IPS DF 19.7 (cell line): ENCODE measurements around the gene TMEM141.

Experiments used
- DNase-seq: peaks from one replicate; pipeline ENCODE4 v3.0.0-alpha.2; 2013; ENCODE audit warnings: low read depth, low spot score

TMEM141 gene

GRCh38 chr9:136790640-136791515, at the start of gene TMEM141:
Gene TMEM141, plus strand, starts transcription at chr9:136791344. Its CDS starts 27 bp downstream, at chr9:136791371.
- DNase-seq = peak; percentile 82

GRCh38 chr9:136741883-136742571, 49.1 kb upstream of the TMEM141 start:
- no peak for DNase-seq

- no peak for DNase-seq
Measured at GRCh38 chr9:136742591-136743391, 48.4 kb upstream of the TMEM141 start, which contains the start of gene LCN10. Gene LCN10, minus strand, starts transcription at chr9:136742940. Its CDS starts 37 bp downstream, at chr9:136742903.

GRCh38 chr9:136743639-136744211, 47.4 kb upstream of the TMEM141 start:
- no peak for DNase-seq

- no peak for DNase-seq
Measured at GRCh38 chr9:136744773-136745172, 46.4 kb upstream of the TMEM141 start.

DNA sequence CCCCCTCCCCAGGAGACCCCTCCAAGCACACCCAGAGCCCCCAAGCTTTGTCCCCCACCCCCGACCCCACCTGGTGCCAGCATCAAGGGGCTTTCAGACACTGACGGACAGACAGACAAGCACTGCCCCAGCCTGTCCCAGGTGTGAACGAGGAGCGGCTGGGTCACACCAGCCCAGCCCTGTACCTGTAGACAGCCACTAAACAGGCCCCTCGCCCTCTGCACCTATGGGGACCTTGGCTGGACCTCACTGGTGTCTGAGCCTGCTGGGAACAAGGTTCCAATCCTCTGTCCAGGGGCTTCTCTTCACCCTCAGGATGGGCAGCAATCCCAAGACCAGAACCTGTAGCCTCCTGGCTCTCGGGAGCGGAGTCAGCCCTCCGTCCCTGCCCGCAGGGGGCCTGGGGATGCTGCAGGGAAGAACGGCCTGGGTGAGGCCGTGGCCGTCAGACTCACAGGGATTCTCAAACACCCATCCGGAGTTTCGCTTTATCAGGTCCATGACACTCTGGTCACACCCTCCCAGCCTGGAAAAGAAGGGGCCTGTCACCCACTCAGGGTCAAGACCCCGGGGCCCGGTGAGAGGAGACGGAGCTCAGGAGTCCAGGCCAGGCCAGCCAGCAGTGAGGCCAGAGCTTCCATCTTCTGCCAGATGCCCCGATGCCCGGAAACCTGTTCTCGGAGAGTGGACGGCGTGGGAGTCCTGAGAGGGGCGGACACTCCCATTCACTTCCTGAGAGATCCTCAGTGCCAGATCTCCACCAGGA, 45.6 kb upstream of the TMEM141 start:
- DNase-seq = no peak

- no peak for DNase-seq
Measured at GRCh38 chr9:136746155-136746490, 45.0 kb upstream of the TMEM141 start.

DNA sequence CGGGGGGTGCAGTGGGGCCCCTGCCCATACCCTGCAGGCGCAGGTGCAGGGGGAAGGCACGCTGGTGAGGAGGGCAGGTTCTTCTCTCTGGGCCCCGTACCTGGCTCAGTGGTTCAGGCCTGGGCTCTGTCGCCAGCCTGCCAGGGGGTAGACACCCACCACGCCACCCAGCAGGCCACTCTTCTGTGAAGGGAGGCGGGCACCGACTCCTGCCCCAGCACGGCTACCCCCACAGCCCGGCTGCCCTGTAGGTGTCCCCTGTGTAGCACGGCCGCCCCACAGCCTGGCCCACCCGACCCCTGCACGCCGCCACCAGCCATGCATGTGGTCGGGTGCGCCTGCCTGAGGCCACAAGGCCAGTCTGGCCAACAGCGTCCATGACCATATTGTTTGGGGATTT, 44.5 kb upstream of the TMEM141 start:
- no peak for DNase-seq

DNA sequence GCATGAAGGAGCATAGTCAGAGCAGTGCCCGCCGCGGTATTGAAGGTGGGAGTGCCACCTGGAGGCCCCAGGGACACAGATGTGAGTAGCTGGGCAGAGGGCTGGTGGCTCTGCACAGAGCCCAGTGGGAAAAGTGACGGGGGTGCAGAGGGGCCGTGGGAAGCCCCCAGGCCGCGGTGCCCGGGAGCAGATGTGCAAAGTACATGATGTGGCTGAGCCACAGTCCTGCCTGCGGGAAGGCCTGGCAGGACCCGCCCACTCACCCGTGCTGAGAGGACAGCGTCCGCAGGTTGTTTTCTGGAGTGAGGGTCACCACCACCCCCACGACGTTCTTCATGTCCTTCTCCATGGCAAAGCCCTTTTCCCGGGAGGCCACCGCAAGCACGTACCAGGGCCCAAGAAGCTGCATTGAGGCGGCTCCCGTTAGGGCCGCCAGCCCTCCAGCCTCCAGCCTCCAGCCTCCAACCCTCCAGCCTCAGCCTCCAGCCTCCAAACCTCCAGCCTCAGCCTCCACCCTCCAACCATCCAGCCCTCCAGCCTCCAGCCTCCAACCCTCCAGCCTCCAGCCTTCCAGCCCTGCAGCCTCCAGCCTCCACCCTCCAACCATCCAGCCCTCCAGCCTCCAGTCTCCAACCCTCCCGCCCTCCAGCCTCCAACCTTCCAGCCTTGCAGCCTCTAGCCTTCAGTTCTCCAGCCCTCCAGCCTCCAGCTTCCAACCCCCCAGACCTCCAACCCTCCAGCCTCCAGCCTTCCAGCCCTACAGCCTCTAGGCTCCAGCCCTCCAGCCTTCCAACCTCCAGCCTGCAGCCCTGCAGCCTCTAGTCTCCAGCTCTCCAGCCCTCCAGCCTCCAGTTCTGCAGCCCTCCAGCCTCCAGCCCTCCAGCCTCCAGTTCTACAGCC, 43.7 kb upstream of the TMEM141 start:
- DNase-seq = no peak

DNA sequence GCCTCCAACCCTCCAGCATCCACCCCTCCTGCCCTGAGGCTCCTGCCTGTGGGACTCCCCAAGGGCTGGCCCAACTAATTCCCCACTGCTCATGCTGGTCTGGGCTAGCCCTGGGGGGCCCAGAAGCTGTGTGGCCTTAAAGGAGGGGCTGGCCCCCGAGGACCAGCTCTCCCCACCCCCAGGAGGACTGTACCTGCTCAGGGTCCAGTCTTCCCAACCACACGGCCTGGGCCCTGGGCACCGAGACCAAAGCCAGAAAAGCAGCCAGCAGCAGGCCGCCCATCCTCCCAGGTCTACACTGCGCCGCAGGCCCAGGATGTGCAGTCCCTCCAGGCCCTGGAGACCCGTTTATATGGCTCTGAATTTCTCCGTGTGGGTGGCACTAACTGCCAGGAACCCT, 42.9 kb upstream of the TMEM141 start, which contains the start of gene LCN6:
Gene LCN6 (minus strand): TSS at position 325 of the 400 bp plus-strand sequence. CDS start 42 bp downstream, at position 283.
- DNase-seq = no peak

DNA sequence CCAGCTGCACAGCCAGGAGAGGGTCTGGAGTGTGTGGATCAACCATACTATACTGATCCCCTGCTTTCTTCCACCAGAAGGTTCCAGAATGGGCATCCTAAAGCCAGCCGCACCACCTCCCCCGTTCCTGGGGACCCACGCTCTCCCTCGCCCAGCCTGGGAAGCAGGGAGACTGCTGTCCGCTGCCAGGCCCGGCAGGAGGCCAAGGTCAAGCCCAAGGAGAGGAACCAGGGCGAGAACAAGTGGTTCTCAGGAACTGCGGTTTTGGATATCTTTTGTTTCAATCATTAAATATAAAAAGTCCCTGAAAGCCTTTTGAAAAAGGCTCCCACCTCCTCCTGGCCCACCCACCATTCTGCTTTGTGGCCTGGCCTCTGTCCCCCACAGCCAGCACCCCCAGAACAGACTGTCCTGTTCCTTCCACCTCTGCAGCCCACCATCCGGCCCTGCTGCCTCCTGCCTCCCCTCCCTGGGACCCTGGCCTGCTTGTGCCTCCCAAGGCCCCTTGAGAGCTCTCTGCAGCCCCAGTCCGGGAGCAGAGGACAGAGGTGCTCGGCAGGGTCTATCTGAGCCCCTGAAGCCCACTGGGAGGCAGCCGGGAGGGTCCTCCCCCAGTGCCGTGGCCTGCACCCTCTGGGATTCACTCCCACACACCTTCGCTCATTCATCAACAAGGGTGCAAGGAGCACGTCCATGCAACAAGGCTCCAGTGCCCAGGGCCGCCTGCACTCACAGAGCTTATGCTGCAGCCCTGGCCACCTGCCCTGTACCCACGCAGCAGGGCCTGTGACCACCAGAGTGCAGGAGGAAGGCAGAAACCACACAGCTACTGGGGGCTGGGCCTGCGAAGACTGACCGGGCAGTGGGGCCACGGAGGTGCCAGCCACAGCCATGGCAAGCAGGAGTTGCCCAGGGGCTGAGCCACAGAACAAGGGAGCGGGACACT, 42.2 kb upstream of the TMEM141 start:
- DNase-seq = no peak

DNA sequence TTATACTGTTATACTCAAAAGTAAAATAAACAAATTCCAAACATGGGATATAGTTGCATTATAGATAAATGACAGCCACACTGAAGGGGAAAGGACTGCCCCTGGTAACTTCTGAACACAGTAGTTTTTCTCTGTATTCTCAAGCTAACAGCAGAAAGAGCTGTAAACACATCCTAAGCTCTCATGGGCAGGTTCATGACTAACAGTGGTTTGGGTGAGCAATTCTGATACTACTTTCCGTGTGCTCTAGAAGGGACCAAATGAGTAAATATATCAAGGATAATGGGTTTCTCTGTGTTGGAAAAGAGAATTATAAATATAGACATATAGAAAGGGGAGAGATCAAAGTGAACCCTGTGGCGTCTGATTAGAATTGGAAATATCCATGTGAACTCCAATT, 40.6 kb upstream of the TMEM141 start:
- DNase-seq = no peak

DNA sequence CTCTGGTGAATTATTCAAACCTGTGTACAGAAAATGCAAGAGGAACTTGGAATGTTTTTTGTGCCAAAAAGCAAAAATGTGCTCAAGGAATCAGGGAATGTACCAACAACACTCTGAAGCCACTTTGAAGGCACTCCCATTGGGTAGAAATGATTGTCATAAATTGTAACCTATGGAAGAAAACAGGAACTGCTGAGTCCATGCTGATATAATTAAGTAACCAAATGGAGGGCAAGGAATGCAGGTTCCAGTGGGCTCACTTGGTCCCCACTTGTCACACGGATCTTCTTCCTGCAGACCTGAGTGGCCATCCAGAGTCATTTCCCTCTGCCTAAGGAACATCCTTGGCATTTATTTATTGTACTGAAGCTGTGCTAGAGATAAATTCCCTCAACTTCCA, 39.9 kb upstream of the TMEM141 start:
- DNase-seq = no peak

GRCh38 chr9:136751814-136752213, 39.3 kb upstream of the TMEM141 start:
- no peak for DNase-seq

DNA sequence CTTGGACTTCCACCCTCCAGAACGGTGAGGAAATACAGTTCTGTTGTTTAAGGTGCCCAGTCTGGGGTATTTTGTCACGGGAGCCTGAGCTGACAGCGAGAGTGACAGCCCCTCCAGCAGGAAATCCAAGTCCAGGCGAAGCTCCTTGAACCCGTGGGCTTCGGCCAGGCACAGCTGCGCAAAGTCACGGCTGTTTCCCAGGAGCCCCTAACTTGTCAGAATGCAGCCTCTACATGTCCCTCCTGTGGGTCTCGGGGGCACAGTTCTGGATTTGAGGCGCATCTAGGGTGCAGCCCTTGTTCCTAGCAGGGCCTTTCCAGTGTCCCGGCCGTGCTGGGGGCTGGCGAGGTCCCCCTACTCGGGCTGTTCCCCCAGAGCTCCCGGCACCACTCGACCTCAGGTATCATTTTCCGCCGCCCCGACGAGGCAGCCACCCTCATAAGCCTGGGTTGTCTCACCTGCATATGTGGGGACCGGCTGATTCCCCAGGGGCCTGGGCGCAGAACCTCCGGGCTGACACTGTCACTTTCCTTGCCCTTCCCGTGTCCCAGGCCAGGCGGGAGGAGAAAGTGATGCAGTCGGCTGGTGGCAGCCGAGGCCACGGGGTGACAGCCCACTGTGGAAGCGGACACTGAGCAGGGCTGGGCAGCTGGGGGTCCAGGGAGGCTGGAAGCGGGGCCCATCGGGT, 37.6 kb upstream of the TMEM141 start:
- DNase-seq = no peak

DNA sequence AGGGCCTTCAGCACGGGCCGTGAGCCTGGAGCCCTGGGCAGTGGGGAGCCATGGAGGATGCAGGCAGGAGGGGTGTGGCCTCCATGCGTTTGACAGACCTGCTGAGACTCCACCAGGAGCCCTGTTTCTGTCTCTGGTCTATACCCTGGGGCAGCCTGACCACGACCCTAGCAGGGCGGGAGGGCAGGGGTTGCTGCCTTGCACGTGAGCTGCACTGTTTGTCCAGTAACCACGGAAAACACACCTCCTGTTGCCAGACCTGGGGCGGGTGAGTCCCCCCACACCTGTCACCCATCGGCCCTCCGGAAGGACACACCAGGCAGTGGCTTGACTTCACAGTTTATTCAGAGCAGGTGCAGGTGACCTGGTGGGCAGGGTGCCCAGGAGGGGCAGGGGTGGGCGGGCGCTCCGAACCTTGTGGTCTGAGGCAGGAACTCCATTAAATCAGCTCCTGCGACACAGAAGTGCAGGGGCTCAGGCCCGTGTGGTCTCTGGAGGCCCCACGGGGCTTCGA, 37.0 kb upstream of the TMEM141 start:
- no peak for DNase-seq

GRCh38 chr9:136754626-136755301, 36.4 kb upstream of the TMEM141 start:
- no peak for DNase-seq
